Gastroesophageal sphincter (tissue), 4 donors: Measurements from ENCODE around the gene CHD5. TPM values are rescaled to one million over a fixed set of nuclear protein-coding genes. Genes with fewer than 3 reads are reported as not detected.
A peak's percentile ranks its signal among the peaks of the same experiment; 100 is the strongest.

Experiments
- ATAC-seq: fragments of 150-250 bp; one replicate; pipeline ENCODE4 v1.9.1; 2016; ENCODE audit warnings: mild to moderate bottlenecking, moderate library complexity
- H3K27ac ChIP-seq, 4 donors: fragments of 200-600 bp; sonication (generic) in 3 of 4; 1 replicate in 3 of 4; 2 replicates in 1 of 4; pipeline ENCODE4 v1.5.1; 2016 to 2019
- H3K27me3 ChIP-seq: fragments of 200-600 bp; sonication (generic); one replicate; pipeline ENCODE4 v1.5.1; 2019
- H3K36me3 ChIP-seq, 2 donors: fragments of 200-600 bp; sonication (generic); one replicate each; pipeline ENCODE4 v1.5.1; 2019; ENCODE audit warnings: control low read depth in 1 of 2
- H3K4me1 ChIP-seq, 3 donors: fragments of 200-600 bp; sonication (generic); 1 replicate in 2 of 3; 2 replicates in 1 of 3; pipeline ENCODE4 v1.5.1; 2016 to 2019; ENCODE audit warnings: control low read depth in 2 of 3
- H3K4me3 ChIP-seq, 2 donors: fragments of 200-600 bp; sonication (generic); one replicate each; pipeline ENCODE4 v1.5.1; 2019; ENCODE audit warnings: mild to moderate bottlenecking in 1 of 2, moderate library complexity in 1 of 2
- H3K9me3 ChIP-seq, 3 donors: fragments of 200-600 bp; sonication (generic); one replicate each; pipeline ENCODE4 v1.5.1; 2017 to 2019; ENCODE audit warnings: control low read depth in 2 of 3
- EP300 ChIP-seq: sonication (generic); formaldehyde crosslinking; IDR thresholded peaks from one replicate; pipeline ENCODE4 v1.6.1; 2017; ENCODE audit warnings: antibody characterized with exemption, mild to moderate bottlenecking
- POLR2A ChIP-seq, 2 donors: fragments of 450-650 bp; IDR thresholded peaks; one replicate each; pipeline ENCODE4 v1.6.1; 2017; ENCODE audit warnings: antibody characterized with exemption in 2 of 2, mild to moderate bottlenecking in 2 of 2, moderate library complexity in 1 of 2
- POLR2AphosphoS5 ChIP-seq: sonication (generic); formaldehyde crosslinking; IDR thresholded peaks from one replicate; pipeline ENCODE4 v1.6.1; 2017; ENCODE audit warnings: antibody characterized with exemption
- WGBS, 2 donors: methylation state at CpG; one replicate each; pipeline ENCODE4 v1.1.5; 2018; ENCODE audit warnings: low coverage in 1 of 2; 5-methylcytosine and 5-hydroxymethylcytosine counted together
- total RNA-seq, 4 donors: library from RNA; depleted of rRNA; stranded (reverse); fragments of >200 nt; gene quantifications; one replicate each; pipeline ENCODE4 v1.1.0, GENCODE V29; 2016
- TF ChIP-seq, protein P1 (sequence below), 4 experiments: fragments of 200-600 bp in 2 of 4; fragments of 450-650 bp in 2 of 4; sonication (generic) in 1 of 4; IDR thresholded peaks; one replicate each; pipeline ENCODE4 v1.5.1; 2017 to 2019; ENCODE audit warnings: antibody characterized with exemption in 4 of 4, mild to moderate bottlenecking in 2 of 4, moderate library complexity in 2 of 4

The CHD5 gene
- total RNA-seq, 4 donors from 2014 or later = 4.4 to 34.9 (median 9.2) TPM

GRCh38 chr1:6084781-6085495, 95.2 kb downstream of the CHD5 start:
- no peaks in the 10 kb centered on the region for H3K27me3 ChIP-seq
- H3K4me1 ChIP-seq = peaks cover 0 to 30% (median 0%) of the 10 kb centered on the region in 3 donors
- no peak for ATAC-seq
- H3K9me3 ChIP-seq = no peaks in the 10 kb centered on the region
- no peak overlapping the region for H3K27ac ChIP-seq
- H3K36me3 ChIP-seq = peaks cover 0 to 10% of the 10 kb centered on the region in 2 donors
- TF ChIP-seq, protein P1, sequence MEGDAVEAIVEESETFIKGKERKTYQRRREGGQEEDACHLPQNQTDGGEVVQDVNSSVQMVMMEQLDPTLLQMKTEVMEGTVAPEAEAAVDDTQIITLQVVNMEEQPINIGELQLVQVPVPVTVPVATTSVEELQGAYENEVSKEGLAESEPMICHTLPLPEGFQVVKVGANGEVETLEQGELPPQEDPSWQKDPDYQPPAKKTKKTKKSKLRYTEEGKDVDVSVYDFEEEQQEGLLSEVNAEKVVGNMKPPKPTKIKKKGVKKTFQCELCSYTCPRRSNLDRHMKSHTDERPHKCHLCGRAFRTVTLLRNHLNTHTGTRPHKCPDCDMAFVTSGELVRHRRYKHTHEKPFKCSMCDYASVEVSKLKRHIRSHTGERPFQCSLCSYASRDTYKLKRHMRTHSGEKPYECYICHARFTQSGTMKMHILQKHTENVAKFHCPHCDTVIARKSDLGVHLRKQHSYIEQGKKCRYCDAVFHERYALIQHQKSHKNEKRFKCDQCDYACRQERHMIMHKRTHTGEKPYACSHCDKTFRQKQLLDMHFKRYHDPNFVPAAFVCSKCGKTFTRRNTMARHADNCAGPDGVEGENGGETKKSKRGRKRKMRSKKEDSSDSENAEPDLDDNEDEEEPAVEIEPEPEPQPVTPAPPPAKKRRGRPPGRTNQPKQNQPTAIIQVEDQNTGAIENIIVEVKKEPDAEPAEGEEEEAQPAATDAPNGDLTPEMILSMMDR (IDR thresholded peaks at IDR 0.05) = no peak
- no peak for TF ChIP-seq POLR2AphosphoS5
- TF ChIP-seq EP300 = no peak
- no peak for TF ChIP-seq POLR2A (IDR thresholded peaks at IDR 0.05)
- no peak overlapping the region for H3K4me3 ChIP-seq
- WGBS, 2 donors = 92% methylated on average over 11 of the region's 18 CpGs; no CpG with 5 or more reads in 1 of the 2 donors

DNA sequence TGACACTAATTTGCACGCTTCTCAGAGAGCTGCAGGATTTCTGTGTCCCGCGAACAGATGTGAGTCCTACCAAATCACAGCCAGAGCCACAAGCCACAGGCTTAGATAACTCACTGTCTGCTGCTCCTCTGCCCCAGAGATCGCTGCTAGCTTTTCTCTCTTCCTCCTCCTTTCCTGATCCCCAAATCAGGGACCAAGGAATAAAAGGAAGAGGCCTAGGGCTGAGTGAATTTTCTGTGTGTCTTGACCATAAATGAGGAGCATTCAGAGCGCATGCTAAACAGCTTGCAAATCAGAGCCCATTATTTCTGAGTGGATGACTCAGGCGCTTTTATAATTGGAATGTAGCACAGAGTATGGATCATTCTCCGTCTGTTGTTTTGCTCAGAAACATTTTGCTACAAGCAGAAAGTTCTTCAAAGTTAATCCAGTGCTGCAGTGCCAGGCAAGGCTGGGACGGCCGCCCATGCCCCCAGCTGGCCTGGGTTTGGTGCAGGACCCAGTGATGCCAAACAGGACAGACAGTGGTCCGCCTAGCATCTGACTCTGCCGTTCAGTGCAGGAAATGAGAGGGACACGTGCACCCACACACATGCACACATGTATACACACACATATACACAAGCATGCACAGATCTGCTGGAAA, 96.2 kb downstream of the CHD5 start:
- no peak overlapping the region for H3K27ac ChIP-seq
- H3K4me3 ChIP-seq = no peak overlapping the region
- TF ChIP-seq, protein P1 (IDR thresholded peaks at IDR 0.05) = no peak
- TF ChIP-seq POLR2AphosphoS5 (peak; percentile 38), POLR2A (IDR thresholded peaks at IDR 0.05) (no peak)
- H3K4me1 ChIP-seq = peaks cover 0 to 31% (median 0%) of the 10 kb centered on the region in 3 donors
- peaks cover 0 to 8% of the 10 kb centered on the region in 2 donors for H3K36me3 ChIP-seq
- H3K9me3 ChIP-seq = no peaks in the 10 kb centered on the region
- H3K27me3 ChIP-seq = no peaks in the 10 kb centered on the region
- WGBS, 2 donors = 70 to 78% methylated on average over 4 to 7 of the region's 12 CpGs
- ATAC-seq = no peak

DNA sequence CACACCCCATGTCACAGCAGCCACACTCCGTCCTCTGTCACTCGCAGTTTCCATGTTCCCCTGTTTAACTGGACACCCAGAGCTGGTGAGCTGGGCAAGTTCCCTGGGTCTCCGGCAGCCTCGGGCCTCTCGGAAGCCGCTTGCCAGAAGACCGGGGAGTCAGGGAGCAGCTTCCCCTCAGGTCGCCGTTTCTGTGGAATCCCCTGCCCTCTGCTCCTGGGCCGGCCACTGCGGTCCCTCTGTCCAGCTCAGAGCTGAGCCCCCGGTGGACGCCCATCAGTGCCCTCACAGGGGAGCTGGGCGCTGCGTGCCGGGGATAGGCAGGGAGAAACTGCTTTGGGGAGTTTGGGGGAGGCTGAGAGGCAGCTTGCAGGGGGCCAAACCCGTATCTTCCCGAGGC, 96.7 kb downstream of the CHD5 start:
- Histone ChIP-seq H3K27ac (no peak overlapping the region), H3K27me3 (no peaks in the 10 kb centered on the region), H3K4me1 (peaks cover 0 to 31% (median 0%) of the 10 kb centered on the region in 3 donors), H3K36me3 (peaks cover 0 to 5% of the 10 kb centered on the region in 2 donors), H3K9me3 (no peaks in the 10 kb centered on the region), H3K4me3 (no peak overlapping the region)
- no CpG with 5 or more reads among the region's 18 CpGs for WGBS, 2 donors
- ATAC-seq = no peak
- TF ChIP-seq POLR2A (IDR thresholded peaks at IDR 0.05) = no peak
- TF ChIP-seq, protein P1 (IDR thresholded peaks at IDR 0.05) = no peak
- no peak for TF ChIP-seq POLR2AphosphoS5
- TF ChIP-seq EP300 = no peak

- H3K4me1 ChIP-seq = peaks cover 0 to 31% (median 0%) of the 10 kb centered on the region in 3 donors
- peaks cover 0 to 5% of the 10 kb centered on the region in 2 donors for H3K36me3 ChIP-seq
- no peaks in the 10 kb centered on the region for H3K27me3 ChIP-seq
- no peaks in the 10 kb centered on the region for H3K9me3 ChIP-seq
- no peak overlapping the region for H3K27ac ChIP-seq
- 6% methylated on average over 3 of the region's 10 CpGs; no CpG with 5 or more reads in 1 of the 2 donors for WGBS, 2 donors
- peak; percentile 78 for ATAC-seq
- TF ChIP-seq POLR2A (IDR thresholded peaks at IDR 0.05) = no peak
- TF ChIP-seq, protein P1 (IDR thresholded peaks at IDR 0.05) = peak in 2 of 4 experiments; percentile 38 to 40
- H3K4me3 ChIP-seq = no peak overlapping the region
Measured at GRCh38 chr1:6082430-6082971, 97.6 kb downstream of the CHD5 start.
